Measurements from ENCODE around the gene TMCO5A.

TMCO5A gene

DNA sequence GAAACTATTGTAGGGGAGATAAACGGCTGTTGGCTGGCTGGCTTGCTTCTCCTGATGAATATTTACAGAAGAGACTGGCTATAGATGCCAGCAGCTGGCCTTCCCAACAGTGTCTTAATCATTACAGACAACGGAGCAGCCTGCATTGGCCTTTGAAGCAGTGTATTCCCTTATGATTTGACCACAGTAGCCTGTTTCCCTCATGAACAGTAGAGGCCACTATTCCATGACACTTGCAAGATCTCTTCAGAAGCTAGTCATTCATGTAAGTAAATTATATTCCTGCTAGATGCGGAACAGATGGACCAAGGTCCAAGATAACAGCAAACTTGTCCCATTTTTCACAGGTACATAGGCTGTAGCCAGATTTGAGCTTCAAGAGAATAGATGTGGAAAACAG lies 47.3 kb downstream of the TMCO5A start:
- peak in 1 of 2 experiments; percentile 63 for DNase-seq (ENCODE audit: low read depth in 1 of 2, low spot score in 1 of 2)
- in situ Hi-C loops (cut with HindIII; ENCODE audit: low pct_unique_long_range_greater_than_20kb, low sequenced_read_pairs): no loop called here
- TF ChIP-seq JUND (IDR thresholded peaks at IDR 0.05; ENCODE audit: low read depth): no peak

DNA sequence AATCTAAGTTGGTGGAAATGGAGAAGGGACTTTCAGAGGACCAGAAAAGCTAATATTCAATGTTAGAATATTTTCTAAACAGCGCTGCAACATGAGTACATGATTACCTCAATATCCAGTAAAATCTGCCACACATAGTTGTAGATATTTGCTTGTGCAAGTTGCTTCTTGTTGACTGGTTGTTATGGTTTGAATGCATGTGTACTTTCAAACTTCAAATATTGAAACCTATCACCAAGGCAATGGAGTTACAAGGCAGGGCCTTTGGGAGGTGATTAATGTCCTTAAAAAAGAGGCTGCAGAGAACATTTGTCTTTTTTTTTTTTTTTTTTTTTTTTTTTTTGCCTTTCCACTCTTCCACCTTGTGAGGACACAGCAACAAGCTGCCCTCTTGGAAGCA lies 49.9 kb downstream of the TMCO5A start:
- in situ Hi-C loops (cut with HindIII; ENCODE audit: low pct_unique_long_range_greater_than_20kb, low sequenced_read_pairs): no loop called here
- DNase-seq (ENCODE audit: low read depth in 1 of 2, low spot score in 1 of 2): no peak
- TF ChIP-seq JUND (IDR thresholded peaks at IDR 0.05; ENCODE audit: low read depth): no peak

DNA sequence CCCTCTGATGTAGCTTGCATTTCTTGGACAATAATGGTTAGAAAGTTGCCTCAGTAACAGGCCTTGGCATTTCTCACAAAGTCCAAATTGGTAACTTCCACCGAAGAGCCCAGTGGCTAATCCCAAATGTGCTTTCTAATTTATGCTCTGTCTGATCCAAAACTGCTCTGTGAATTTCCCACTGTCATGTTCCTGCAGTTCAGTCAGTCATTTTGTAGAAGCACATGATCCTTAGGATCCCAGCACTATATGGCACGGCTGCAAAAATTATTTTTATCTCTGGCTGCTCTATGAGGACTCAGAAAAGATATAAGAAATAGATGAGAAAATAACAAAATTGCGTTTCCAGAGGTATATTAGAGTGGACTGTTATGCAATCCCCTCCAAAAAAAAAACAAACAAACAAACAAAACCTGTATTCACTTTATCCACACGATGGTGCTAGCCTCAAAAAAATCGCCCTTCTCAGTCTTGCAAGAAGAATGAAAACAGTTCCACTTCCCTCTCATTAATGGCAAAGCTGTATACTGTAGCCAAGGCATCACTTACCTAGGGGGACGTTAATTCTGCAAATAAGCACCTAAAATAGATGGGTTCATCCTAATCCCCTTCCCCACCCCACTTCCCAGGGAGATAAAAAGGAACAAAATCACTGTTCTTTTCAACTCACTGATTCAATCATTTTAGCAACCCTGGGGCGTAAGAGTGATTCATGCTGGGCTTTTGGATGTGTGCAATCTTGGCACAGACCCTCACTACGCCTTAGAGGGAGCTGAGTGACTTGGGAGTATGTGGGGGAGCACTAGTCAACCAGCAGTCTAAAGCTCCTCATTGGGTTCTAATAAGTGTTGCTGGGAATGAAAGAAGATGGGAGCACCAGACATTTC lies 61.3 kb downstream of the TMCO5A start:
- DNase-seq (ENCODE audit: low read depth in 1 of 2, low spot score in 1 of 2): peak in 1 of 2 experiments; percentile 73
- TF ChIP-seq JUND (IDR thresholded peaks at IDR 0.05; ENCODE audit: low read depth): no peak
- in situ Hi-C loops (cut with HindIII; ENCODE audit: low pct_unique_long_range_greater_than_20kb, low sequenced_read_pairs): no loop called here
